GM19240 (cell line): ENCODE measurements around the gene TMEM163.
"Not testable (repeated sequence)": the region's sequence is repeated elsewhere in the genome, so short reads cannot be mapped to it uniquely, and the experiment has no call there.

Source experiments
- DNase-seq: peaks from one replicate; pipeline ENCODE4 v3.0.0; 2011; ENCODE audit warnings: low spot score; ENCODE audit not compliant: insufficient read length

TMEM163 gene

GRCh38 chr2:134581877-134582546 lies 136.8 kb downstream of the TMEM163 start:
- no peak for DNase-seq

DNA sequence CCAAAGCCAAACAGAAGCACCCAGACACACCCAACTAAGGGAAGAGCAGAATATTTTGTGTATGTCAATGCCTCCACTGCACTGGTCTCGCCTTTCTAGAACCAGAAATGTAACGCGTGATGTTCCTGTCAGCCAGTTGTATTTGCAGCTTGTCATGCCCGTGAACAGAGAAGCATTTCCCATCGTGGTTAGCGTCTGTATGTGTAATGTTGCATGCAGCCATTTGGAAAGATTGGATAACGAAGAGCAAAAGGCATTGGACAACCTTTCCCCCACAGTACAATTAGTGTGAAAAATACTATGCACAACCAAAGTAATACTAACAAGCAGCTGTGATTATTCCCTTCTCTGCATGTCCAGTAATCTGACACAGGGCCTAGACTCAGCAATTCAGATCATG lies 140.5 kb downstream of the TMEM163 start:
- DNase-seq: no peak

DNA sequence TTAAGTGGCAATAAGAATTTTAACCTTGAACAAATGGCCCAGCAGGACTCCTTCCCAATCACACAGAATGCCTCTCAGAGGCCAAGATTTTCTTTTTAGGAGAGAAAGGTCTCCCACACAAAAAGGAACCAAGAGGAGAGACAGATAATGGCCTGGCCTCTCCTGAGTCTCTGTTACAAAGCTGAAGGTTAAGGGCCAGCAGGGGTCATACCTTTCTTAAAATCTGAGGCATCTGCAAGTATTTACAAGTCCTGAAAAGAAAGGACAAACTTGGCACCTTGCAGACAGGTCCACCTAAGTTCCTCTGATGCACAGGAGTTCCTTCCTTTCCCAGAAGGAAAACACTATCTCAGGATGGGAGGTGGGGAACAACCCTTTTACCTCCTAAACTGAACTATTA lies 142.3 kb downstream of the TMEM163 start:
- DNase-seq: no peak

DNA sequence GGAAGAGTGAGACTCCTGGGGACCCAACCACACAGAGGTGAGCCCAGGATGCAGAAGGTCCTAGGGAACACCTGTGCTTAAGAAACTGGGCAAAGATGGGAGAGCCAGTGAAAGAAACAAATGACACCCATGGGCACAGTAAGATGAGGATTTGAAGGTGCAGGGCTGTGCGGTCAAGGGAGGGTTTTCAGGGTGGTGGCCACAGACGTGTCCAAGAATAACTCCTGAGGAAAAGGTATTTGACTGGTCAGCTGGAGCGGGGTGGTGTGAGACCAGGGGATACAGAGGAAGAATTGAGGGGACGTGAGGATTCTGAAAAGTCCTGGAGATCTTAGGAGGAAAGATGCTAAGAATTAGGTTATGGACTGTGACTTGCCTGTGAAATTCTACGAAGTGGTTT lies 142.9 kb downstream of the TMEM163 start:
- DNase-seq: no peak

DNA sequence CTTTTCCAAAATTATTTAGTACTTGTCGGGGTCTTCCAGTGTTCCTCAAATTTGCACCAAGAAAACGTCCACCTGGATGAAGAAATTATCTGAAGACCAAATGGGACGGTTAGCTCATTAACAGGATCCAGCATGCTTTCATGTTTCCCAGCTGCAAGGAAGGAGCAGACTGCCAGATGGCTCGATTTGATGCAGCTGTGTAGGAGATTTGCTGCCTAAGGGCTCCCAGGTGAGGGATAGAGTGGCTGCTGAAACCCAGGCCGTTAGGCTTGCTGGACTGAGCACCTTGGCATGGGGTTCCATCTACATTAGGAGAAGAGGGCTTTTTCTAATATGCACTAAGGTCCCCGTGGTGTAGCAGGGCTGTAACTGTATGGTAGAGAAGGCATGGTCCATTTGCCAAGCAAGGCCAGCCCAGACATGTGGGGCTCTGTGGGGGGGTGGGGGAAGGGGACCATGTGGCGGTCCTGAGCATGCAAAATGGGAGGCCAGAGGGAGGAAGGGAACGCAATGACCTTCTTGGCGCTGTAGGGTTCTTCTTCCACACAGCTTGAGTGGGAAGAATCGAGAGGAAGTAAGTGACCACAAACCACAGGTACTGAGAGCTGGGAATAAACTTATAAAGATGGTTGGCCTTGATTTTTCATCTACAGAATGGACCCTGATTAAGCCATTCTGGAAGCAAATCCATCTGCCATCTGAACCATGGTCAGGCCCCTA lies 144.0 kb downstream of the TMEM163 start:
- DNase-seq: no peak

DNA sequence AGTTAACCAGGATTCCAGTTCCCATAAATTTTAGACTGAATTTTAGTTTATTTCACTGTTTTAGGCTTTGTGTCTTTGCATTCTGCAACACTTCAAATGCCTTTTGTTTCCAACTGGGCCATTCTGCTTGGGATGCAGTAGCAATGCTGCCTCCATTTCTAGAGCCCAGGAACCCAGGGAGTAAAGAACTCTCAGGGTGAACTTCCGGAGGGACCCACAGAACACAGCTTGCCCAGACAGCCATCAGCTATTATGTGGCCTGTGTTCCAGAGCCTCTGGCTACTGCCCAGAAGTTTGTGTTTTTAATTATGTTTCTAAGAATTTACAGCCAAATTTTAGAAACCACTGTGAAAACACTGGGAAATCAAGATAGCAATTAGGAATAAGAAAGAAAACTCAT lies 145.1 kb downstream of the TMEM163 start:
- no peak for DNase-seq

DNA sequence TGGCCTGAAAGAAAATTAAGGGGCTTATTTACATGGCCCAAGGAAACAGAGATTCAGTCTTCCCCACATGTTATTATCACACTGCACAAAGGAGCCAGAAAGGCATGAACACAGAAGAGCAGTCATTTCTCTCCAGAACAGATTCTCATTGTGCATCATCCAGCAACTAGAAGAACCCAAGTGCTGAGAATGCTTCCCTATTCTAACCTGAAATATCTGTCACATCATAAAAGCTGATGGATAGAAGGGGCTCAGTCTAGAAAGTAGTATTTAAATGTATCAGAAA lies 145.8 kb downstream of the TMEM163 start:
- DNase-seq: no peak

- DNase-seq: no peak
These were observed 146.3 kb downstream of the TMEM163 start for GRCh38 chr2:134572314-134573084.

GRCh38 chr2:134570676-134571075 lies 148.1 kb downstream of the TMEM163 start:
- no peak for DNase-seq

GRCh38 chr2:134568413-134568812 lies 150.4 kb downstream of the TMEM163 start:
- DNase-seq: no peak

GRCh38 chr2:134567666-134568065 lies 151.1 kb downstream of the TMEM163 start:
- no peak for DNase-seq

DNA sequence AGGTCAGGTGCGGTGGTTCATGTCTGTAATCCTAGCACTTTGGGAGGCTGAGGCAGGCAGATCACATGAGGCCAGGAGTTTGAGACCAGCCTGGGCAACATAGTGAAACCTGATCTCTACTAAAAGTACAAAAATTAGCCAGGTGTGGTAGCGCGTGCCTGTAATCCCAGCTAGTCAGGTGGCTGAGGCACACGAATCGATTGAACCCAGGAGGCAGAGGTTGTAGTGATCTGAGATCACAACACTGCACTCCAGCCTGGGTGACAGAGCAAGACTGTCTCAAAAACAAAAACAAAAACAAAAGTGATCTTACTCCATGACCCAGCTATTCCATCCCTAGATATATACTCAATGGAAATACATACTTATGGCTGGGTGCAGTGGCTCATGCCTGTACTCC lies 153.8 kb downstream of the TMEM163 start:
- not testable (repeated sequence) for DNase-seq

GRCh38 chr2:134564549-134564948 lies 154.3 kb downstream of the TMEM163 start:
- DNase-seq: no peak

- DNase-seq: no peak
These were observed 160.5 kb downstream of the TMEM163 start for GRCh38 chr2:134558208-134558830.

DNA sequence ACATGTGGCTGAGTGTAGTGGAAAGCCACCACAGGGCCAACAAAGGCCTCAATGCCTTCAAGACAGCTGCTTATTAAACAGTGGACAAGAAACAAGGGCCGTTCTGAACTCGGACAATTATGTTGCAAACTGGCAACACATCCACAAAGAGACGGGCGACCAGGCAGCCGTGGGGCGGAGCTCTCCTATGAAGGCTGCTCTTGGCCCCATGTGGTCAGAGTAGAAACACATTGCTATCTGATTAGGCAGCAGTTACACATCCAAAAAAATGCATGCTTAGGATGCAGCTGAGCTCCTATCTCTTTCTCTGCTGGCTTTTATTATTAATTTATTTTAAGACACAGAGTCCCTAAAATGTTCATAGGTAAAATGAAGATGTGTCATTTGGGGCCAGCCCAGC lies 163.4 kb downstream of the TMEM163 start:
- no peak for DNase-seq

DNA sequence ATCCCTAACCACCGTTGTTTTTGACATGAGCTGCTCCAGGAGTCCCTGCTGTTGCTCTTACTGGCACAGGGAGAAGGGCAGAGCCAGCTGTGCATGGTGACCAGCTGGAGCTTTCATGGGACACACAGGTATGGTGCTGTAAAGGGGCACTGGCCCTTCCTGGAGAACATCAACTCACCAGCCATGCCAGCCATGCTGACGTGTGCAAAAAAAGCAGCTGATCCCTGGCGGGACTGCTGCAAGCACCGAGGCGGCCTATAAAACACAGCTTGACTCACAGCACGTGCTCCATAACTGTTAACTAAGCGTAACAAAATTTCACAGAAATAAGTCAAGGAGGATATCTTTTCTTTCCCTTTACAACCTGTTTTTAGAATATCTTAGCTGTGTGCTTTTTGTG lies 165.1 kb downstream of the TMEM163 start:
- no peak for DNase-seq

DNA sequence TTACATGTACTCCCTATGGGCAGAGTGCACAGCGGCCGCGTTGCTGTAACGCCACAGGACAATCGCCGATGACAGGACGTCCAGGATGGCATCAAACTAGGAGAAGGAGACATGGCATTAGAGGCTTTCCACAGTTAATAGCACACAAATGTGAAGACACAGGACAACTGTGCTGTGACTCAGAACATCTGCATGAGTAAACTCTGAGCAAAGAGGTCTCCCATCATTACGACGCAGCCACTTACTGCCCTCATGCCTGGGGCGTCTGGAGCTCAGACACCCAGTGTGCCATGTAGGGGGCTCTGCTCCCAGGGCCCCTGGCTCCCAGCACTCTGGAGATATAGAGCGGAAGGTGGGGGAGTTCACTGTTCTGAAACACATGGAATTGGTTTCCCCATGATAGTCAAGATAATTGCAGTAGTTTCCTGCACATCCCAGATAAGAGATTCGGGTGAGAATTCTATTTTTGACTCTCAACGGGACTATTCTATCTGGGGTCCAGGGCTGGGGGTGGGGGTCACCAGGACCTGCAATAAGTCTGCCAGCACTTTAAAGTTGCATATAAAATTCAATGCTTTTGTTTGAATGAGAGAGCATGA lies 168.1 kb downstream of the TMEM163 start:
- DNase-seq: no peak

GRCh38 chr2:134549104-134549503 lies 169.7 kb downstream of the TMEM163 start:
- DNase-seq: no peak

- no peak for DNase-seq
These were observed 177.8 kb downstream of the TMEM163 start for GRCh38 chr2:134540990-134541389.

- no peak for DNase-seq
These were observed 178.8 kb downstream of the TMEM163 start for GRCh38 chr2:134539981-134540380.

GRCh38 chr2:134537702-134538101 lies 181.1 kb downstream of the TMEM163 start:
- DNase-seq: no peak

DNA sequence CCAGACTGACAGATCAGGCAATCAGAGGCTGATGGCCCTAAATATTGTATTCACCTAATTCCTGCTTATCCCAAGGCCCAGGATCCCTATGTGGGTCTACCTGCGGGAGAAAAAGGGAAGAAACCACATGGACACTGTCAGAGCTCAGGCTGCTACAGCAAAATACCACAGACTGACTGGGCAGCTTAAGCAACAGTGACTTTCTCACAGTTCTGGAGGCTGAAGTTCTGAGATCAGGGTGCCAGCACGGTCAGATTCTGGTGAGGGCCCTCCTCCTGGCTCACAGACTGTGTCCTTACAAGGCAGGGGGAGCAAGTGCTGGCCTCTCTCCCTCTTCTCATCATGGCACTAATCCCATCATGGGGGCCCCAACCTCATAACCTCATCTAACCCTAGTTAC lies 181.7 kb downstream of the TMEM163 start:
- no peak for DNase-seq
